ENCODE measurements around the gene ANXA8.

ANXA8 gene

DNA sequence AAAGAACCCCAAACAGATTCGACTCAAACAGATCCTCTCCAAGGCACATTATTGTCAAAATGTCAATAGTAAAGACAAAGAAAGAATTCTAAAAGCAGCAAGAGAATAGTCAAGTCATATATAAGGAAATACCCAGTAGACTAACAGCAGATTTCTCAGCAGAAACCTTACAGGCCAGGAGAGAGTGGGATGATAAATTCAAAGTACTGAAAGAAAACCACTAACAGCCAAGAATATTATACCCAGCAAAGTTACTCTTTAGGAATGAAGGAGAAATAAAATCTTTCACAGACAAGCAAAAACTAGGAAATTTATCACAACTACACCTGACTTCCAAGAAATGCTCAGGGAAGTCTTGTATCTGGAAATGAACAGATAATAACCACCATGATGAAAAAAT, 38.2 kb downstream of the ANXA8 start:
- TF ChIP-seq, protein P1, sequence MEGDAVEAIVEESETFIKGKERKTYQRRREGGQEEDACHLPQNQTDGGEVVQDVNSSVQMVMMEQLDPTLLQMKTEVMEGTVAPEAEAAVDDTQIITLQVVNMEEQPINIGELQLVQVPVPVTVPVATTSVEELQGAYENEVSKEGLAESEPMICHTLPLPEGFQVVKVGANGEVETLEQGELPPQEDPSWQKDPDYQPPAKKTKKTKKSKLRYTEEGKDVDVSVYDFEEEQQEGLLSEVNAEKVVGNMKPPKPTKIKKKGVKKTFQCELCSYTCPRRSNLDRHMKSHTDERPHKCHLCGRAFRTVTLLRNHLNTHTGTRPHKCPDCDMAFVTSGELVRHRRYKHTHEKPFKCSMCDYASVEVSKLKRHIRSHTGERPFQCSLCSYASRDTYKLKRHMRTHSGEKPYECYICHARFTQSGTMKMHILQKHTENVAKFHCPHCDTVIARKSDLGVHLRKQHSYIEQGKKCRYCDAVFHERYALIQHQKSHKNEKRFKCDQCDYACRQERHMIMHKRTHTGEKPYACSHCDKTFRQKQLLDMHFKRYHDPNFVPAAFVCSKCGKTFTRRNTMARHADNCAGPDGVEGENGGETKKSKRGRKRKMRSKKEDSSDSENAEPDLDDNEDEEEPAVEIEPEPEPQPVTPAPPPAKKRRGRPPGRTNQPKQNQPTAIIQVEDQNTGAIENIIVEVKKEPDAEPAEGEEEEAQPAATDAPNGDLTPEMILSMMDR (IDR thresholded peaks at IDR 0.05; ENCODE audit: borderline replicate concordance, extremely low read depth, low read length, poor library complexity, severe bottlenecking): no peak
- no peak for TF ChIP-seq EZH2 (IDR thresholded peaks at IDR 0.05; ENCODE audit: borderline replicate concordance, low read depth, low read length, severe bottlenecking)
- H3K36me3 ChIP-seq (ENCODE audit: insufficient read depth, low read length): no peaks in the 10 kb centered on the region
- DNase-seq: no peak
- H3K27ac ChIP-seq (ENCODE audit: low read length): no peak overlapping the region
- no peak overlapping the region for H3K4me3 ChIP-seq (ENCODE audit: low read depth in 1 of 2, low read length in 2 of 2)
- H3K9ac ChIP-seq (ENCODE audit: low read depth, low read length): no peak overlapping the region
- no peaks in the 10 kb centered on the region for H3K9me3 ChIP-seq (ENCODE audit: insufficient read depth, low read length, severe bottlenecking)
- H3K79me2 ChIP-seq (ENCODE audit: insufficient read depth, low read length): no peaks in the 10 kb centered on the region
- H3K4me2 ChIP-seq (ENCODE audit: insufficient read depth, low read length): no peak overlapping the region
- peaks cover 12% of the 10 kb centered on the region for H3K27me3 ChIP-seq (ENCODE audit: insufficient read depth, low read length, poor library complexity)
- H3K4me1 ChIP-seq (ENCODE audit: insufficient read depth, low read length): no peaks in the 10 kb centered on the region
- H2AFZ ChIP-seq (ENCODE audit: low read depth, low read length): no peak overlapping the region
- no peaks in the 10 kb centered on the region for H4K20me1 ChIP-seq (ENCODE audit: insufficient read depth, low read length)
- ATAC-seq (ENCODE audit: insufficient read depth, low read depth): no peak

DNA sequence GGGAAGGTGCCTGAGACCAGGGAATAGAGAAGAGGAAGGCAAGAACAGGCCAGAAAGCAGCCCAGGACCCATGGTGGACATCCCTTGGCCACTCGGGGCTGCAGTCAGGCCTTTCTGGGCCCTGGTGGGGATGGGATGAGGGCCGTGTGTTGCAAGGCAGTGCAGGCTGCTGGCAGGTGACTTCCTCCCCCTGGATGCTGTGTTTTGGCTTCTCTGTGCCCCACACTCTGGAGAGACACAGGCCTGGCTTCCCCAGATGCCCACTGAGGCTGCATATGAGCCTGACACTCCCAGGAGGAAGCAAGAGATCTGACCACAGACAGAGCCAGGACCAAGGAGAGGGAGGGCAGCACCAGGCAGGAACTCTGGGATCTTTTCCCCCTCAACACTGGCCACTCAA, 39.9 kb downstream of the ANXA8 start:
- Histone ChIP-seq H3K27me3 (ENCODE audit: insufficient read depth, low read length, poor library complexity) (peaks cover 6% of the 10 kb centered on the region), H3K4me3 (ENCODE audit: low read depth in 1 of 2, low read length in 2 of 2) (no peak overlapping the region), H3K9ac (ENCODE audit: low read depth, low read length) (no peak overlapping the region), H3K4me2 (ENCODE audit: insufficient read depth, low read length) (no peak overlapping the region), H3K27ac (ENCODE audit: low read length) (no peak overlapping the region), H3K9me3 (ENCODE audit: insufficient read depth, low read length, severe bottlenecking) (no peaks in the 10 kb centered on the region), H3K79me2 (ENCODE audit: insufficient read depth, low read length) (no peaks in the 10 kb centered on the region), H2AFZ (ENCODE audit: low read depth, low read length) (no peak overlapping the region), H3K36me3 (ENCODE audit: insufficient read depth, low read length) (no peaks in the 10 kb centered on the region), H3K4me1 (ENCODE audit: insufficient read depth, low read length) (no peaks in the 10 kb centered on the region), H4K20me1 (ENCODE audit: insufficient read depth, low read length) (no peaks in the 10 kb centered on the region)
- ATAC-seq (ENCODE audit: insufficient read depth, low read depth): no peak
- TF ChIP-seq EZH2 (IDR thresholded peaks at IDR 0.05; ENCODE audit: borderline replicate concordance, low read depth, low read length, severe bottlenecking): no peak
- TF ChIP-seq, protein P1 (IDR thresholded peaks at IDR 0.05; ENCODE audit: borderline replicate concordance, extremely low read depth, low read length, poor library complexity, severe bottlenecking): no peak
- DNase-seq: no peak

DNA sequence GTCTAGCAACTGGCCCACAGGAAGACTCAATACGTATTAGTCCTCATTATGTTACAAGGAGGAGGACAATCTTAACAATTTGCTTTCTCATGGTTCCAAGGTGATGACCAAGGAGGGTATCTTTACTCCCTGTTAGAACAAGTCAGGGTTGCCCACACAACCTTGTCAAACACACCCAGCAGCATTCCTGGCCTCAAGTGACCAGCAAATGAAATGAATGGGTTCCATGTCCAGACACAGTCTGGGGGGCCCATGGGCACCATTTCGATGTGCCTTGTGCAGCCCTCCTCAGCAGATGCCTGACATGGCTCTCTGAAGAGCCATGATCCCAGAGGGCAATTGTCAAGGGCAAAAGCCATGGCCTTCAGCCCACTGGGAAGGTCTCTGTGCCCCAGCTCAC, 40.8 kb downstream of the ANXA8 start:
- no peaks in the 10 kb centered on the region for H3K36me3 ChIP-seq (ENCODE audit: insufficient read depth, low read length)
- no peak for TF ChIP-seq EZH2 (IDR thresholded peaks at IDR 0.05; ENCODE audit: borderline replicate concordance, low read depth, low read length, severe bottlenecking)
- TF ChIP-seq, protein P1 (IDR thresholded peaks at IDR 0.05; ENCODE audit: borderline replicate concordance, extremely low read depth, low read length, poor library complexity, severe bottlenecking): no peak

DNA sequence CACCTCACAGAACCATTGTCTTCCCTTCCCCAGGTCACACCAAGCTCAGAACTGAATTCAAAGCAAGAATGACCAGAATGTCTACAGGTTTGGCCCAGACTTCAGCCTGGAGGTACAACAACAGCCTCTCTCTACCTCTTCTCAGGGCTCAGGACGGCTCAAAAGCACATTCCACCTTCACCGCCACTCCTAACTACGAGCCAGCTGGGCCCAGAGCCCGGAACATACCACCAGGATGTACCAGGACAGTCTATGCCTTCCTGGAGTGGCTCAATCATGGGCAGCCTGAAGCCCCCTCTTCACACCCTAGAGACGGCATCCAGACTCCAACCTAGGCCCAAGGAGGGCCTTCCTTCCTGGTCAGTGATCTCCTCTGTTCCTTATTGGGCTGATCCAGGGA, 41.6 kb downstream of the ANXA8 start:
- no peak for TF ChIP-seq EZH2 (IDR thresholded peaks at IDR 0.05; ENCODE audit: borderline replicate concordance, low read depth, low read length, severe bottlenecking)
- TF ChIP-seq, protein P1 (IDR thresholded peaks at IDR 0.05; ENCODE audit: borderline replicate concordance, extremely low read depth, low read length, poor library complexity, severe bottlenecking): no peak
- H2AFZ ChIP-seq (ENCODE audit: low read depth, low read length): no peak overlapping the region
- ATAC-seq (ENCODE audit: insufficient read depth, low read depth): no peak

More for the DNA sequence above, 40.8 kb downstream of the ANXA8 start:
- ATAC-seq (ENCODE audit: insufficient read depth, low read depth): no peak
- Histone ChIP-seq H2AFZ (ENCODE audit: low read depth, low read length) (no peak overlapping the region), H4K20me1 (ENCODE audit: insufficient read depth, low read length) (no peaks in the 10 kb centered on the region), H3K4me2 (ENCODE audit: insufficient read depth, low read length) (no peak overlapping the region), H3K27ac (ENCODE audit: low read length) (no peak overlapping the region), H3K9ac (ENCODE audit: low read depth, low read length) (no peak overlapping the region), H3K27me3 (ENCODE audit: insufficient read depth, low read length, poor library complexity) (peaks cover 6% of the 10 kb centered on the region), H3K79me2 (ENCODE audit: insufficient read depth, low read length) (no peaks in the 10 kb centered on the region), H3K9me3 (ENCODE audit: insufficient read depth, low read length, severe bottlenecking) (no peaks in the 10 kb centered on the region), H3K4me3 (ENCODE audit: low read depth in 1 of 2, low read length in 2 of 2) (no peak overlapping the region), H3K4me1 (ENCODE audit: insufficient read depth, low read length) (no peaks in the 10 kb centered on the region)
- DNase-seq: no peak

More for the DNA sequence above, 41.6 kb downstream of the ANXA8 start:
- Histone ChIP-seq H3K9ac (ENCODE audit: low read depth, low read length) (no peak overlapping the region), H3K27ac (ENCODE audit: low read length) (no peak overlapping the region), H3K4me1 (ENCODE audit: insufficient read depth, low read length) (no peaks in the 10 kb centered on the region), H4K20me1 (ENCODE audit: insufficient read depth, low read length) (no peaks in the 10 kb centered on the region), H3K79me2 (ENCODE audit: insufficient read depth, low read length) (no peaks in the 10 kb centered on the region), H3K4me2 (ENCODE audit: insufficient read depth, low read length) (no peak overlapping the region), H3K9me3 (ENCODE audit: insufficient read depth, low read length, severe bottlenecking) (no peaks in the 10 kb centered on the region), H3K36me3 (ENCODE audit: insufficient read depth, low read length) (no peaks in the 10 kb centered on the region), H3K27me3 (ENCODE audit: insufficient read depth, low read length, poor library complexity) (peaks cover 6% of the 10 kb centered on the region), H3K4me3 (ENCODE audit: low read depth in 1 of 2, low read length in 2 of 2) (no peak overlapping the region)
- DNase-seq: no peak

Data from DND-41 (cell line).